Mesenchymal stem cell (in vitro differentiated cells and primary cell): ENCODE results near the gene SERPINB4.

Experiments used
- DNase-seq: peaks from one replicate; pipeline ENCODE4 v3.0.0-alpha.2; 2013
- H2AFZ ChIP-seq: one replicate; pipeline ENCODE4 v1.6.1; 2013; ENCODE audit warnings: low read depth, mild to moderate bottlenecking, control low read depth, inconsistent platforms, low read length, moderate library complexity
- H2AK5ac ChIP-seq: 2 replicates; pipeline ENCODE4 v1.6.1; 2013; ENCODE audit warnings: low read length, moderate library complexity, mild to moderate bottlenecking, inconsistent platforms; ENCODE audit not compliant: severe bottlenecking
- H2BK120ac ChIP-seq: one replicate; pipeline ENCODE4 v1.6.1; 2013; ENCODE audit warnings: low read depth, mild to moderate bottlenecking, inconsistent platforms, low read length, moderate library complexity
- H2BK12ac ChIP-seq, 2 experiments: one replicate each; pipeline ENCODE4 v1.6.1; 2013; ENCODE audit warnings: inconsistent platforms in 2 of 2, low read length in 2 of 2, mild to moderate bottlenecking in 2 of 2, moderate library complexity in 2 of 2, control low read depth in 1 of 2
- H2BK15ac ChIP-seq: one replicate; pipeline ENCODE4 v1.6.1; 2013; ENCODE audit warnings: mild to moderate bottlenecking, low read depth, inconsistent platforms; ENCODE audit not compliant: poor library complexity, severe bottlenecking
- H2BK5ac ChIP-seq: 2 replicates; pipeline ENCODE4 v1.6.1; 2013; ENCODE audit warnings: low read depth, mild to moderate bottlenecking, low read length, control low read depth, inconsistent platforms; ENCODE audit not compliant: poor library complexity, severe bottlenecking
- H3K14ac ChIP-seq, 2 experiments: one replicate each; pipeline ENCODE4 v1.6.1; 2013; ENCODE audit warnings: inconsistent platforms in 2 of 2, low read length in 2 of 2, control low read depth in 1 of 2, mild to moderate bottlenecking in 1 of 2, moderate library complexity in 1 of 2
- H3K18ac ChIP-seq, 2 experiments: one replicate each; pipeline ENCODE4 v1.6.1; 2013; ENCODE audit warnings: inconsistent platforms in 2 of 2, low read length in 2 of 2, control low read depth in 1 of 2, low read depth in 1 of 2, mild to moderate bottlenecking in 1 of 2
- H3K23ac ChIP-seq, 2 experiments: one replicate each; pipeline ENCODE4 v1.6.1; 2013; ENCODE audit warnings: inconsistent platforms in 2 of 2, low read length in 2 of 2, mild to moderate bottlenecking in 2 of 2, moderate library complexity in 2 of 2, control low read depth in 1 of 2
- H3K27ac ChIP-seq: 2 replicates; pipeline ENCODE4 v1.5.1; 2013; ENCODE audit warnings: mild to moderate bottlenecking, moderate library complexity, low read length, control low read depth, inconsistent platforms; ENCODE audit not compliant: poor library complexity, severe bottlenecking
- H3K27me3 ChIP-seq, 2 experiments: 2 replicates each; pipeline versions ENCODE4 v1.6.1 to v1.7.0; 2013; ENCODE audit warnings: low read length in 2 of 2, mild to moderate bottlenecking in 2 of 2, moderate library complexity in 2 of 2, control low read depth in 1 of 2, inconsistent platforms in 1 of 2; ENCODE audit not compliant: control insufficient read depth in 1 of 2, insufficient read depth in 1 of 2
- H3K36me3 ChIP-seq, 2 experiments: 2 replicates each; pipeline versions ENCODE4 v1.6.1 to v1.7.0; 2013; ENCODE audit warnings: low read length in 2 of 2, control low read depth in 1 of 2, inconsistent platforms in 1 of 2, low read depth in 1 of 2, mild to moderate bottlenecking in 1 of 2; ENCODE audit not compliant: insufficient read depth in 2 of 2, control insufficient read depth in 1 of 2
- H3K4ac ChIP-seq, 2 experiments: one replicate each; pipeline ENCODE4 v1.6.1; 2013; ENCODE audit warnings: inconsistent platforms in 2 of 2, low read length in 2 of 2, mild to moderate bottlenecking in 2 of 2, moderate library complexity in 2 of 2, control low read depth in 1 of 2, low read depth in 1 of 2
- H3K4me1 ChIP-seq: 2 replicates; pipeline ENCODE4 v1.6.1; 2013; ENCODE audit warnings: low read depth, low read length, control low read depth; ENCODE audit not compliant: control insufficient read depth, insufficient read depth
- H3K4me2 ChIP-seq: 2 replicates; pipeline ENCODE4 v1.6.1; 2013; ENCODE audit warnings: low read length, mild to moderate bottlenecking, inconsistent platforms; ENCODE audit not compliant: poor library complexity, severe bottlenecking
- H3K4me3 ChIP-seq, 2 experiments: 2 replicates each; pipeline versions ENCODE4 v1.5.1 to v1.7.0; 2013; ENCODE audit warnings: low read length in 2 of 2, mild to moderate bottlenecking in 2 of 2, control low read depth in 1 of 2, low read depth in 1 of 2; ENCODE audit not compliant: insufficient read depth in 1 of 2
- H3K79me1 ChIP-seq: replicated peaks from 2 replicates; pipeline ENCODE4 v1.6.1; 2013; ENCODE audit warnings: mild to moderate bottlenecking, control low read depth, low read length, inconsistent platforms; ENCODE audit not compliant: poor library complexity, severe bottlenecking
- H3K9ac ChIP-seq: 2 replicates; pipeline ENCODE4 v1.7.0; 2013; ENCODE audit warnings: mild to moderate bottlenecking, low read length, moderate library complexity
- H3K9me3 ChIP-seq: 2 replicates; pipeline ENCODE4 v1.7.0; 2013; ENCODE audit warnings: mild to moderate bottlenecking, low read length; ENCODE audit not compliant: control insufficient read depth
- H4K8ac ChIP-seq: one replicate; pipeline ENCODE4 v1.6.1; 2013; ENCODE audit warnings: inconsistent platforms, mild to moderate bottlenecking, low read length, moderate library complexity
- H4K91ac ChIP-seq: one replicate; pipeline ENCODE4 v1.6.1; 2013; ENCODE audit warnings: mild to moderate bottlenecking, low read length, inconsistent platforms
- WGBS: methylation state at CpG from one replicate; pipeline ENCODE4 v1.1.7; 2013; ENCODE audit warnings: mixed read lengths; 5-methylcytosine and 5-hydroxymethylcytosine counted together

The SERPINB4 gene

DNA sequence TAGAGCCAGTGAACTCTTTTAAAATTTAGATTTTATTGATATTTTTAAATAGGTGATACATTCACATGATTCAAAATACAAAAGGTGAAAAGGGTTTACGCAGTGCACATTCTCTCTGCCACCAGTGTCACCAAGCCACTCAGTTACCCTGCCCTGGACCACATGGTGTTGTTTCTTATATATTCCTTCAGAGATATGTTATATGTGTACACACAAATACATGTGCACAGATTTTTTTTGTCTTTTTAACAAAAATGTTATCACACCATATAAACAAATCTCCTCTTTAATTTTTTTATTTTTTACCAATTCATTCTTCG lies 26.2 kb downstream of the SERPINB4 start:
- Histone ChIP-seq H2BK120ac (no peak overlapping the region), H3K36me3 (no peaks in the 10 kb centered on the region), H2BK15ac (no peak overlapping the region), H2AFZ (no peak overlapping the region), H3K4me3 (no peak overlapping the region), H3K9ac (no peak overlapping the region), H4K8ac (no peak overlapping the region), H3K4me1 (no peaks in the 10 kb centered on the region), H3K27me3 (peaks cover 5 to 12% of the 10 kb centered on the region in 2 experiments), H3K14ac (no peak overlapping the region), H3K23ac (no peak overlapping the region), H3K79me1 (no peaks in the 10 kb centered on the region), H3K9me3 (peaks cover 18% of the 10 kb centered on the region), H3K27ac (no peak overlapping the region), H2BK5ac (no peak overlapping the region), H2AK5ac (no peak overlapping the region), H3K18ac (no peak overlapping the region), H4K91ac (no peak overlapping the region), H2BK12ac (no peak overlapping the region), H3K4ac (no peak overlapping the region), H3K4me2 (no peak overlapping the region)
- 80% methylated on average over 1 of the region's 2 CpGs for WGBS
- no peak for DNase-seq

DNA sequence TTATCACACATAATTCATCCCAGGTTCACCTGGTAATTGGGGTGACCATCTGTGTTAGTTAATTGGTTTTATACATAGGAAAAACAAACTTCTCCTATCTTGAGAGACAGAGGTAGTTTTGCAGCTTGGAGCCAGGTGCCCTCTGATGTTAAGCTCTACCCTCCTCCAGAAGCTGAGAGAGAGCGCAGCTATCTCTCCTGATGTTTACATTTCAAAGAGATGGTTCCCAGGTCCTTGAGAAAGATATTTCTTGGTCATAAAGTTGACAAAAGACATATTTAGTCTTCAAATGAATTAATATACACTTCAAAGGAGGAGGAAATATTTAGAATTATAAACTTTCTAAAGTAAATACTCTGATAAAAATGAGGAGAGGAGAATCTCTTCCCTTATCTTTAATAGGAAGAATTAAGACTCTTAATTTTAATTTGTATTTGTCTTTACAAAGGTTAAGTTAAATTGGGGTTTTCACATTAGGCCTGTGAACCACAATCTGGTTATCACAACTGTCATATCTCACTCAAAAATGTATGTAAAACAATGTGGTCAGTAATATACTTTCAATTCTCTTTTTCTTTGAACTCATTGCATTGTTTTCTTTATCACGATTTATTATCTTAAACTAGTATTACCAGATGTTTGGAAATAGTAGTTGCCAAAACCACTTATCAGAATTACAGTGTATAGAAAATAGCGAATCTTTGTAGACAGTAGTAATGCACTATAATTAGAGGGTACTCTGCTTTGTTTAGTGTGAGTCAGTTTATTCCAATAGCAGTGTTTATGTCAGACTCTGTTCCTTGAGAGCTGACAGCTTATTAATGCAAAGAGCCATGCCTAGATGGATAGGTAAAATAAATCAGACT lies 26.8 kb downstream of the SERPINB4 start:
- no peak overlapping the region for H3K18ac ChIP-seq
- no peak overlapping the region for H4K91ac ChIP-seq

DNA sequence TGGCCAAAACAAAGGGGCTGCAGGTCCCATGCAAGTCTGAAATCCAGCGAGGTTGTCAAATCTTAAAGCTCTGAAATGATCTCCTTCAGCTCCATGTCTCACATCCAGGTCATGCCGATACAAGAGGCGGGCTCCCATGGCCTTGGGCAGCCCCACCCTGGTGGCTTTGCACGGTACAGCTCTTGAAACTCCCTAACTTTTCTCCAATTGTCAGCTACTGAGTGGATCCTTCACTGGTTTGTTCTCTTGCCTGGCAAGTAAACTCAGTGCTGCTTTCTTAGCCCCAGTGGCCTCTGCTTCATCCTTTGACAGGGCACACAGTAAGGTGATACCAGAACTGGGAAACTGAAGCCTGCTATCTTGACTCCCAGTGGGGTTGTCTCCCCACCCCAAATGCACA lies 30.6 kb downstream of the SERPINB4 start:
- no peak overlapping the region for H2AFZ ChIP-seq
- peaks cover 5 to 12% of the 10 kb centered on the region in 2 experiments for H3K27me3 ChIP-seq
- 76% methylated on average over 4 of the region's 4 CpGs for WGBS
- no peak for DNase-seq
- no peak overlapping the region for H3K27ac ChIP-seq
- no peak overlapping the region for H3K4ac ChIP-seq
- H3K23ac ChIP-seq, result no peak overlapping the region
- H3K14ac ChIP-seq, result no peak overlapping the region
- H3K4me3 ChIP-seq, result no peak overlapping the region
- no peak overlapping the region for H2BK5ac ChIP-seq
- H2BK12ac ChIP-seq, result no peak overlapping the region
- no peak overlapping the region for H3K4me2 ChIP-seq
- H2BK120ac ChIP-seq, result no peak overlapping the region
- no peak overlapping the region for H2AK5ac ChIP-seq
- H4K8ac ChIP-seq, result no peak overlapping the region
- H3K36me3 ChIP-seq, result no peaks in the 10 kb centered on the region
- H3K18ac ChIP-seq, result no peak overlapping the region
- no peaks in the 10 kb centered on the region for H3K9me3 ChIP-seq
- H2BK15ac ChIP-seq, result no peak overlapping the region
- H3K4me1 ChIP-seq, result no peaks in the 10 kb centered on the region
- no peak overlapping the region for H3K9ac ChIP-seq
- H4K91ac ChIP-seq, result no peak overlapping the region
- H3K79me1 ChIP-seq, result no peaks in the 10 kb centered on the region

More for the DNA sequence above, 26.8 kb downstream of the SERPINB4 start:
- Histone ChIP-seq H3K4me3 (no peak overlapping the region), H2BK12ac (no peak overlapping the region), H4K8ac (no peak overlapping the region), H3K27me3 (peaks cover 5 to 12% of the 10 kb centered on the region in 2 experiments), H3K79me1 (no peaks in the 10 kb centered on the region), H3K4me1 (no peaks in the 10 kb centered on the region), H3K4ac (no peak overlapping the region), H3K9ac (no peak overlapping the region), H3K27ac (no peak overlapping the region), H2BK120ac (no peak overlapping the region), H3K36me3 (no peaks in the 10 kb centered on the region), H2AFZ (no peak overlapping the region), H3K14ac (no peak overlapping the region), H3K9me3 (peaks cover 15% of the 10 kb centered on the region), H2BK5ac (no peak overlapping the region), H3K4me2 (no peak overlapping the region), H2BK15ac (no peak overlapping the region), H2AK5ac (no peak overlapping the region), H3K23ac (no peak overlapping the region)
- no peak for DNase-seq
- WGBS, result 43% methylated on average over 1 of the region's 3 CpGs

DNA sequence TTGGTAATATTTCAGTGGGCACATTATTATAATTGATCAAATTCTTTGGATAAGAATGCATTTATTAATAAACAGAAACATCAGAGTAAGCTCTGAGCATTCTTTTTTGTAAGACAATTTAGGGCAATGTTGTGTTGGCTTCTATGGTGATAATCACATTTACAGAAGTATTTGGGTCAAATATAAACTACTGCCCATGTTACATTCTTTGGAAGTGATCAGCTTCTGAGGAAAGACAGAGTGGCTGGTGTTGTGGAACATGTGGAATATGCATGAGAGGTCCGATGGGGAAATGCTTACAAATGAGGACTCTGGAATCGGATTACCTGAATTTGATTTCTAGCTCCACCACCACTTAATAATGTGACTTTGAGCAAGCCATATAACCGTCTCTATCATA lies 37.5 kb downstream of the SERPINB4 start:
- Histone ChIP-seq H3K36me3 (no peaks in the 10 kb centered on the region), H2BK5ac (no peak overlapping the region), H3K4me1 (no peaks in the 10 kb centered on the region), H2BK15ac (no peak overlapping the region), H3K9ac (no peak overlapping the region), H4K91ac (no peak overlapping the region), H2BK120ac (no peak overlapping the region), H2BK12ac (no peak overlapping the region), H3K27ac (no peak overlapping the region), H3K23ac (no peak overlapping the region), H3K27me3 (no peaks in the 10 kb centered on the region), H3K4me2 (no peak overlapping the region), H3K9me3 (no peaks in the 10 kb centered on the region), H3K4ac (no peak overlapping the region), H2AK5ac (no peak overlapping the region), H3K4me3 (no peak overlapping the region), H3K18ac (no peak overlapping the region), H3K14ac (no peak overlapping the region), H3K79me1 (no peaks in the 10 kb centered on the region), H2AFZ (no peak overlapping the region), H4K8ac (no peak overlapping the region)
- DNase-seq, result no peak
- 100% methylated on average over 1 of the region's 3 CpGs for WGBS
